NCI-H524 (cell line): ENCODE data around the gene IKBKG.
"Not testable (repeated sequence)": the region's sequence is repeated elsewhere in the genome, so short reads cannot be mapped to it uniquely, and the experiment has no call there.

Experiments used
- DNase-seq, 2 experiments: peaks; one replicate each; lab custom pipeline; 2025; lab: John Stamatoyannopoulos, UW

The IKBKG gene

GRCh38 chrX:154558896-154559295 lies 11.5 kb downstream of the IKBKG start:
- DNase-seq = not testable (repeated sequence)

GRCh38 chrX:154560326-154560725 lies 12.9 kb downstream of the IKBKG start:
- DNase-seq = not testable (repeated sequence)

- not testable (repeated sequence) for DNase-seq
These were observed 14.9 kb downstream of the IKBKG start for GRCh38 chrX:154562295-154562694.

GRCh38 chrX:154570361-154570760 lies 22.9 kb downstream of the IKBKG start:
- DNase-seq = not testable (repeated sequence)

GRCh38 chrX:154573061-154573460 lies 25.6 kb downstream of the IKBKG start:
- DNase-seq = not testable (repeated sequence)

- not testable (repeated sequence) for DNase-seq
These were observed 27.7 kb downstream of the IKBKG start for GRCh38 chrX:154575076-154575475.

GRCh38 chrX:154582994-154583393 lies 35.6 kb downstream of the IKBKG start:
- not testable (repeated sequence) for DNase-seq

- DNase-seq = not testable (repeated sequence)
These were observed 37.3 kb downstream of the IKBKG start, which contains the start of gene CTAG1A for GRCh38 chrX:154584585-154585183. Gene CTAG1A, plus strand, starts transcription at chrX:154585133. Its CDS starts 74 bp downstream, at chrX:154585207.

GRCh38 chrX:154590415-154590814 lies 43.0 kb downstream of the IKBKG start:
- DNase-seq = not testable (repeated sequence)

GRCh38 chrX:154592505-154592904 lies 45.1 kb downstream of the IKBKG start:
- DNase-seq = no peak

- DNase-seq = no peak
These were observed 45.8 kb downstream of the IKBKG start for GRCh38 chrX:154593201-154593600.

- no peak for DNase-seq
These were observed 47.1 kb downstream of the IKBKG start for GRCh38 chrX:154594491-154594890.

- DNase-seq = no peak
These were observed 48.3 kb downstream of the IKBKG start for GRCh38 chrX:154595559-154596249.

- DNase-seq = peak in 1 of 2 experiments; percentile 54
These were observed 49.0 kb downstream of the IKBKG start for GRCh38 chrX:154596290-154596929.

GRCh38 chrX:154597221-154597620 lies 49.8 kb downstream of the IKBKG start:
- DNase-seq = no peak

- DNase-seq = no peak
These were observed 51.2 kb downstream of the IKBKG start for GRCh38 chrX:154598656-154599055.

- DNase-seq = no peak
These were observed 52.1 kb downstream of the IKBKG start for GRCh38 chrX:154599531-154599930.

GRCh38 chrX:154600759-154601374 lies 53.4 kb downstream of the IKBKG start:
- no peak for DNase-seq

GRCh38 chrX:154602226-154602625 lies 54.8 kb downstream of the IKBKG start:
- no peak for DNase-seq

- no peak for DNase-seq
These were observed 55.5 kb downstream of the IKBKG start for GRCh38 chrX:154602766-154603437.

- DNase-seq = no peak
These were observed 56.3 kb downstream of the IKBKG start for GRCh38 chrX:154603438-154604430.
